ENCODE results near the gene GET4.
"Not testable (repeated sequence)": the region's sequence is repeated elsewhere in the genome, so short reads cannot be mapped to it uniquely, and the experiment has no call there.

GET4 gene

GRCh38 chr7:871900-872537 lies 4.3 kb upstream of the GET4 start:
- POLR2A ChIA-PET (ENCODE audit: low non-redundant PET), result no interaction called here

GRCh38 chr7:872685-873084 lies 3.7 kb upstream of the GET4 start:
- POLR2A ChIA-PET (ENCODE audit: low non-redundant PET); DNase-seq (ENCODE audit: low spot score): not testable (repeated sequence)
- CTCF ChIA-PET, result interaction anchor here (0.7 to 1.5 kb wide), 6 partner anchors 12 to 393 kb away, joined by 3 to 10 read pairs (median 4); no protein-coding TSS in a partner anchor
- peak overlapping the region; percentile 62 for H3K27ac ChIP-seq

More at GRCh38 chr7:871900-872537, 4.3 kb upstream of the GET4 start:
- TF ChIP-seq, protein P1, sequence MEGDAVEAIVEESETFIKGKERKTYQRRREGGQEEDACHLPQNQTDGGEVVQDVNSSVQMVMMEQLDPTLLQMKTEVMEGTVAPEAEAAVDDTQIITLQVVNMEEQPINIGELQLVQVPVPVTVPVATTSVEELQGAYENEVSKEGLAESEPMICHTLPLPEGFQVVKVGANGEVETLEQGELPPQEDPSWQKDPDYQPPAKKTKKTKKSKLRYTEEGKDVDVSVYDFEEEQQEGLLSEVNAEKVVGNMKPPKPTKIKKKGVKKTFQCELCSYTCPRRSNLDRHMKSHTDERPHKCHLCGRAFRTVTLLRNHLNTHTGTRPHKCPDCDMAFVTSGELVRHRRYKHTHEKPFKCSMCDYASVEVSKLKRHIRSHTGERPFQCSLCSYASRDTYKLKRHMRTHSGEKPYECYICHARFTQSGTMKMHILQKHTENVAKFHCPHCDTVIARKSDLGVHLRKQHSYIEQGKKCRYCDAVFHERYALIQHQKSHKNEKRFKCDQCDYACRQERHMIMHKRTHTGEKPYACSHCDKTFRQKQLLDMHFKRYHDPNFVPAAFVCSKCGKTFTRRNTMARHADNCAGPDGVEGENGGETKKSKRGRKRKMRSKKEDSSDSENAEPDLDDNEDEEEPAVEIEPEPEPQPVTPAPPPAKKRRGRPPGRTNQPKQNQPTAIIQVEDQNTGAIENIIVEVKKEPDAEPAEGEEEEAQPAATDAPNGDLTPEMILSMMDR (conservative IDR thresholded peaks at IDR 0.05; ENCODE audit: low read depth), result no peak
- H3K27ac ChIP-seq, result peak overlapping the region; percentile 62
- CTCF ChIA-PET, result interaction anchor here (0.7 to 1.1 kb wide), 3 partner anchors 20 to 550 kb away, joined by 3 to 10 read pairs (median 4); no protein-coding TSS in a partner anchor
- no peak for DNase-seq (ENCODE audit: low spot score)

DNA sequence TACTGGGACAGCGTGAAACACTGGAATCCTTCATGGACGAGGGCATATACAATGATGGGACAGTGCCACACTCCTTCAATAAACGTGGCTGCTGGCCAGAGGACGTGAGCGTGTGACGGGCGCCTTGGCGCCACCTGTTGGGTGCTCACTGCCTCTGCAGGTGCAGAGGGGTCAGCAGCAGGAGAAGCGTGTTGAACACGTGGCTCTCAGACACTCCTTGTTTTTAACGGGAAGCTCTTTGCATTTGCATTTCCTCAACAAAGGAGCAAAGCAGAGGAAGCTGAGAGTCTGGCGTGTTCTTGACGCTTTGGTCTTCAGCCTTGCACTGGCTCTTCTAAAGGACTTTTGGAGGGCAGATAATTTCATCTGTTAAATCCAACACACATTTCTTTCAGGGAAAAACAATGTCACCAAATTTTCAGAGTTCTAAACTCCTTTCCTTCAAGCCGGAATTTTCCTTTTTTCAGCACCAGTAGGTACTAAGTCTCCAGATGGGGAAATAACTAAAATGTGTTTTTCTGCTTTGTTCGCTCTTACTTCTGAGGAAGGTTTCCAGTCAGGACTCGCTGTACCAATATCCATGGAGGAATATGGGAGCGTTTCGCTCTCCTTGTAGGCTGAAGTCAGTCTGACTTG lies 2.9 kb upstream of the GET4 start:
- ChIA-PET POLR2A (ENCODE audit: low non-redundant PET) (no interaction called here), CTCF (interaction anchor here (0.6 to 1.5 kb wide), 16 partner anchors 13 to 540 kb away, joined by 3 to 6 read pairs (median 4); partner anchors contain the start of gene SUN1)
- peak overlapping the region; percentile 62 for H3K27ac ChIP-seq
- peak; percentile 84 for DNase-seq (ENCODE audit: low spot score)
- TF ChIP-seq, protein P1 (conservative IDR thresholded peaks at IDR 0.05; ENCODE audit: low read depth), result peak; percentile 99

GRCh38 chr7:874031-874749 lies 2.2 kb upstream of the GET4 start:
- POLR2A ChIA-PET (ENCODE audit: low non-redundant PET), result no interaction called here
- H3K27ac ChIP-seq, result peak overlapping the region; percentile 62
- DNase-seq (ENCODE audit: low spot score), result no peak
- TF ChIP-seq, protein P1 (conservative IDR thresholded peaks at IDR 0.05; ENCODE audit: low read depth), result no peak
- CTCF ChIA-PET, result interaction anchor here (0.6 to 1.5 kb wide), 13 partner anchors 14 to 541 kb away, joined by 3 to 6 read pairs (median 4); partner anchors contain the start of gene SUN1

GRCh38 chr7:875051-875450 lies 1.3 kb upstream of the GET4 start:
- ChIA-PET CTCF (interaction anchor here (1.4 kb wide), 1 partner anchor 89 kb away, joined by 4 read pairs; no protein-coding TSS in a partner anchor), POLR2A (ENCODE audit: low non-redundant PET) (interaction anchor here (0.6 kb wide), 1 partner anchor 11 kb away, joined by 3 read pairs; no protein-coding TSS in a partner anchor)
- TF ChIP-seq, protein P1 (conservative IDR thresholded peaks at IDR 0.05; ENCODE audit: low read depth), result no peak

DNA sequence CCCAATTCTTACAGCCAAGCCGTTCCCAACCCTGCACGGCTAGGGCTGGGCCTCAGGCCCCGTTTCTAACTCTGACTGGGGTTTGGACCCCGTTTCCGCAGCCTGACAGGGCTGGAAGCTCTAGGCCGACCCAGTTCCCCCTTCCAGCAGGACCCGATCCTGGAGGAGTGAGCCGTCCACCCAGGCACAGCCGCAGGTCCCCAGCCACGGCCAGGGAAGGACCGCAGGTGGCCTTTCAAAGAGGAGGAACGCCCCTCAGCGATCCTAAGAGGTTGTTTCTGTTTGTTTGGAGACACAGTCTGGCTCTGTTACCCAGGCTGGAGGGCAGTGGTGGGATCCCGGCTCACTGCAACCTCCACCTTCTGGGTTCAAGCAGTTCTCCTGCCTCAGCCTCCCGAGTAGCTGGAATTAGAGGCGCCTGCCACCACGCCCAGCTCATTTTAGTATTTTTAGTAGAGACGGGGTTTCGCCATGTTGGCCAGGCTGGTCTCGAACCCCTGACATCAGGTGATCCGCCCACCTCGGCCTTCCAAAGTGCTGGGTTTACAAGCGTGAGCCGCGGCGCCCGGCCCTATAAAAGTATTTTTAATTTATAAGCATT lies 778 bp upstream of the GET4 start:
- peak overlapping the region; percentile 85 for H3K27ac ChIP-seq
- ChIA-PET CTCF (interaction anchor here (1.4 kb wide), 1 partner anchor 89 kb away, joined by 4 read pairs; no protein-coding TSS in a partner anchor), POLR2A (ENCODE audit: low non-redundant PET) (interaction anchor here (0.6 kb wide), 1 partner anchor 11 kb away, joined by 3 read pairs; no protein-coding TSS in a partner anchor)
- no peak for DNase-seq (ENCODE audit: low spot score)
- TF ChIP-seq, protein P1 (conservative IDR thresholded peaks at IDR 0.05; ENCODE audit: low read depth), result no peak

More at GRCh38 chr7:875051-875450, 1.3 kb upstream of the GET4 start:
- no peak for DNase-seq (ENCODE audit: low spot score)
- H3K27ac ChIP-seq, result peak overlapping the region; percentile 85

All from RWPE1 (cell line).